Measurements from ENCODE around the gene POLR1B. TPM values are rescaled to one million over a fixed set of nuclear protein-coding genes. Genes with fewer than 3 reads are reported as not detected.

POLR1B gene
- total and polyA plus RNA-seq, 4 donors = 6.5 to 23.8 (median 10.8) TPM

- Histone ChIP-seq H3K9ac (ENCODE audit: low read depth in 1 of 2, low read length in 2 of 2) (no peak overlapping the region), H3K4me1 (ENCODE audit: control insufficient read depth in 4 of 4, insufficient read depth in 4 of 4, low read length in 3 of 4) (peaks cover 7 to 20% (median 12%) of the 10 kb centered on the region in 4 donors), H3K27me3 (ENCODE audit: control insufficient read depth in 4 of 4, insufficient read depth in 4 of 4, low read length in 3 of 4) (no peaks in the 10 kb centered on the region), H3K27ac (ENCODE audit: low read depth in 1 of 2, low read length in 2 of 2) (no peak overlapping the region), H3K9me3 (ENCODE audit: control insufficient read depth in 4 of 4, low read length in 3 of 4) (no peaks in the 10 kb centered on the region), H3K4me3 (ENCODE audit: low read depth in 1 of 3, low read length in 3 of 3) (no peak overlapping the region), H3K36me3 (ENCODE audit: control insufficient read depth in 4 of 4, insufficient read depth in 3 of 4, low read depth in 1 of 4, low read length in 3 of 4) (no peaks in the 10 kb centered on the region)
- WGBS = 94% methylated on average over 5 of the region's 5 CpGs
- TF ChIP-seq RAD21 (IDR thresholded peaks at IDR 0.05) (no peak), CTCF (IDR thresholded peaks at IDR 0.05; ENCODE audit: low read depth, low read length, missing input control) (no peak), HNF4G (IDR thresholded peaks at IDR 0.05) (no peak), ATF3 (IDR thresholded peaks at IDR 0.05) (no peak)
- TF ChIP-seq, protein P1, sequence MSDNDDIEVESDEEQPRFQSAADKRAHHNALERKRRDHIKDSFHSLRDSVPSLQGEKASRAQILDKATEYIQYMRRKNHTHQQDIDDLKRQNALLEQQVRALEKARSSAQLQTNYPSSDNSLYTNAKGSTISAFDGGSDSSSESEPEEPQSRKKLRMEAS (IDR thresholded peaks at IDR 0.05) = no peak
- no peak for DNase-seq (ENCODE audit: low spot score)
These were observed 63.7 kb downstream of the POLR1B start for GRCh38 chr2:112605926-112606325.

- TF ChIP-seq RAD21 (IDR thresholded peaks at IDR 0.05) (no peak), HNF4G (IDR thresholded peaks at IDR 0.05) (peak; percentile 50), SP1 (IDR thresholded peaks at IDR 0.05) (peak; percentile 76), TAF1 (conservative IDR thresholded peaks at IDR 0.05) (no peak), FOXA2 (IDR thresholded peaks at IDR 0.05) (no peak), GABPA (IDR thresholded peaks at IDR 0.05 in 1 of 2, conservative IDR thresholded peaks at IDR 0.05 in 1 of 2) (no peak), FOXA1 (IDR thresholded peaks at IDR 0.05) (no peak), HNF4A (conservative IDR thresholded peaks at IDR 0.05) (peak; percentile 68 to 86), YY1 (IDR thresholded peaks at IDR 0.05) (peak; percentile 95), NR2F2 (IDR thresholded peaks at IDR 0.05) (no peak), JUND (IDR thresholded peaks at IDR 0.05) (peak in 1 of 2 donors; percentile 63), RXRA (IDR thresholded peaks at IDR 0.05) (peak; percentile 8 to 54)
- TF ChIP-seq, protein P2, sequence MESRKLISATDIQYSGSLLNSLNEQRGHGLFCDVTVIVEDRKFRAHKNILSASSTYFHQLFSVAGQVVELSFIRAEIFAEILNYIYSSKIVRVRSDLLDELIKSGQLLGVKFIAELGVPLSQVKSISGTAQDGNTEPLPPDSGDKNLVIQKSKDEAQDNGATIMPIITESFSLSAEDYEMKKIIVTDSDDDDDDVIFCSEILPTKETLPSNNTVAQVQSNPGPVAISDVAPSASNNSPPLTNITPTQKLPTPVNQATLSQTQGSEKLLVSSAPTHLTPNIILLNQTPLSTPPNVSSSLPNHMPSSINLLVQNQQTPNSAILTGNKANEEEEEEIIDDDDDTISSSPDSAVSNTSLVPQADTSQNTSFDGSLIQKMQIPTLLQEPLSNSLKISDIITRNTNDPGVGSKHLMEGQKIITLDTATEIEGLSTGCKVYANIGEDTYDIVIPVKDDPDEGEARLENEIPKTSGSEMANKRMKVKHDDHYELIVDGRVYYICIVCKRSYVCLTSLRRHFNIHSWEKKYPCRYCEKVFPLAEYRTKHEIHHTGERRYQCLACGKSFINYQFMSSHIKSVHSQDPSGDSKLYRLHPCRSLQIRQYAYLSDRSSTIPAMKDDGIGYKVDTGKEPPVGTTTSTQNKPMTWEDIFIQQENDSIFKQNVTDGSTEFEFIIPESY (IDR thresholded peaks at IDR 0.05) = no peak
- TF ChIP-seq, protein P1 (IDR thresholded peaks at IDR 0.05) = no peak
- TF ChIP-seq, protein P3, sequence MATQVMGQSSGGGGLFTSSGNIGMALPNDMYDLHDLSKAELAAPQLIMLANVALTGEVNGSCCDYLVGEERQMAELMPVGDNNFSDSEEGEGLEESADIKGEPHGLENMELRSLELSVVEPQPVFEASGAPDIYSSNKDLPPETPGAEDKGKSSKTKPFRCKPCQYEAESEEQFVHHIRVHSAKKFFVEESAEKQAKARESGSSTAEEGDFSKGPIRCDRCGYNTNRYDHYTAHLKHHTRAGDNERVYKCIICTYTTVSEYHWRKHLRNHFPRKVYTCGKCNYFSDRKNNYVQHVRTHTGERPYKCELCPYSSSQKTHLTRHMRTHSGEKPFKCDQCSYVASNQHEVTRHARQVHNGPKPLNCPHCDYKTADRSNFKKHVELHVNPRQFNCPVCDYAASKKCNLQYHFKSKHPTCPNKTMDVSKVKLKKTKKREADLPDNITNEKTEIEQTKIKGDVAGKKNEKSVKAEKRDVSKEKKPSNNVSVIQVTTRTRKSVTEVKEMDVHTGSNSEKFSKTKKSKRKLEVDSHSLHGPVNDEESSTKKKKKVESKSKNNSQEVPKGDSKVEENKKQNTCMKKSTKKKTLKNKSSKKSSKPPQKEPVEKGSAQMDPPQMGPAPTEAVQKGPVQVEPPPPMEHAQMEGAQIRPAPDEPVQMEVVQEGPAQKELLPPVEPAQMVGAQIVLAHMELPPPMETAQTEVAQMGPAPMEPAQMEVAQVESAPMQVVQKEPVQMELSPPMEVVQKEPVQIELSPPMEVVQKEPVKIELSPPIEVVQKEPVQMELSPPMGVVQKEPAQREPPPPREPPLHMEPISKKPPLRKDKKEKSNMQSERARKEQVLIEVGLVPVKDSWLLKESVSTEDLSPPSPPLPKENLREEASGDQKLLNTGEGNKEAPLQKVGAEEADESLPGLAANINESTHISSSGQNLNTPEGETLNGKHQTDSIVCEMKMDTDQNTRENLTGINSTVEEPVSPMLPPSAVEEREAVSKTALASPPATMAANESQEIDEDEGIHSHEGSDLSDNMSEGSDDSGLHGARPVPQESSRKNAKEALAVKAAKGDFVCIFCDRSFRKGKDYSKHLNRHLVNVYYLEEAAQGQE (IDR thresholded peaks at IDR 0.05) = peak; percentile 38
- Histone ChIP-seq H3K36me3 (ENCODE audit: control insufficient read depth in 4 of 4, insufficient read depth in 3 of 4, low read depth in 1 of 4, low read length in 3 of 4) (no peaks in the 10 kb centered on the region), H3K9ac (ENCODE audit: low read depth in 1 of 2, low read length in 2 of 2) (no peak overlapping the region), H3K27me3 (ENCODE audit: control insufficient read depth in 4 of 4, insufficient read depth in 4 of 4, low read length in 3 of 4) (no peaks in the 10 kb centered on the region), H3K9me3 (ENCODE audit: control insufficient read depth in 4 of 4, low read length in 3 of 4) (no peaks in the 10 kb centered on the region), H3K4me1 (ENCODE audit: control insufficient read depth in 4 of 4, insufficient read depth in 4 of 4, low read length in 3 of 4) (peaks cover 7 to 20% (median 12%) of the 10 kb centered on the region in 4 donors), H3K27ac (ENCODE audit: low read depth in 1 of 2, low read length in 2 of 2) (peak overlapping the region; percentile 49 to 81), H3K4me3 (ENCODE audit: low read depth in 1 of 3, low read length in 3 of 3) (peak overlapping the region in 1 of 3 donors; percentile 8)
- no peak for DNase-seq (ENCODE audit: low spot score)
- WGBS = 49% methylated on average over 4 of the region's 4 CpGs
These were observed 64.3 kb downstream of the POLR1B start for GRCh38 chr2:112606547-112606946.
